GOT3 (cell line): ENCODE data around the gene ASPSCR1.

ENCODE experiments used
- DNase-seq: peaks from one replicate; lab custom pipeline; 2025; ENCODE audit warnings: mixed read lengths; lab: John Stamatoyannopoulos, UW

ASPSCR1 gene

DNA sequence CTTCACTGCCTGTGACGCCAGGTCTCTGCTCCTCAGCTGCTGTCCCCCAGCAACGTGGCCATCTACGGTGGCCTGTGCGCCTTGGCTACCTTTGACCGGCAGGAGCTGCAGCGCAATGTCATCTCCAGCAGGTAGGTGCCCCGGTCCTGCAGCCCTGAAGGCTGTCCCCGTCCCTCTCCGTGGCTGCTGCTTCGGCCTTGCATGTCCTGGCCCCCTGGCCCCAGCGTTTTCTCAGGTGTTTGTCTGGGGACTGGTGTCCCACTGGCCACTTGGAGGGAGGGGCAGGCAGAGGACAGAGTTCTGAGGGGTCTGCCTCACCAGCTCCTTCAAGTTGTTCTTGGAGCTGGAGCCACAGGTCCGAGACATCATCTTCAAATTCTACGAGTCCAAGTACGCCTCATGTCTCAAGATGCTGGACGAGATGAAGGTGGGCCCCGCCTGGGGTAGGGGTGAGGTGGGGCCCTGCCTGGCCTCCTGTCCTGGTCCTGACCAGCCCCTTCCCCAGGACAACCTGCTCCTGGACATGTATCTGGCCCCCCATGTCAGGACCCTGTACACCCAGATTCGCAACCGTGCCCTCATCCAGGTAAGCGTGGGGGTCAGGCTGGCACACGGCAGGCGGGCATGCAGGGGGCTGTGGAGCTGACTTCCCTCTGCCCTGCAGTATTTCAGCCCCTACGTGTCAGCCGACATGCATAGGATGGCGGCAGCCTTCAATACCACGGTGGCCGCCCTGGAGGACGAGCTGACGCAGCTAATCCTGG is 78.7 kb downstream of the ASPSCR1 start:
- DNase-seq: no peak

DNA sequence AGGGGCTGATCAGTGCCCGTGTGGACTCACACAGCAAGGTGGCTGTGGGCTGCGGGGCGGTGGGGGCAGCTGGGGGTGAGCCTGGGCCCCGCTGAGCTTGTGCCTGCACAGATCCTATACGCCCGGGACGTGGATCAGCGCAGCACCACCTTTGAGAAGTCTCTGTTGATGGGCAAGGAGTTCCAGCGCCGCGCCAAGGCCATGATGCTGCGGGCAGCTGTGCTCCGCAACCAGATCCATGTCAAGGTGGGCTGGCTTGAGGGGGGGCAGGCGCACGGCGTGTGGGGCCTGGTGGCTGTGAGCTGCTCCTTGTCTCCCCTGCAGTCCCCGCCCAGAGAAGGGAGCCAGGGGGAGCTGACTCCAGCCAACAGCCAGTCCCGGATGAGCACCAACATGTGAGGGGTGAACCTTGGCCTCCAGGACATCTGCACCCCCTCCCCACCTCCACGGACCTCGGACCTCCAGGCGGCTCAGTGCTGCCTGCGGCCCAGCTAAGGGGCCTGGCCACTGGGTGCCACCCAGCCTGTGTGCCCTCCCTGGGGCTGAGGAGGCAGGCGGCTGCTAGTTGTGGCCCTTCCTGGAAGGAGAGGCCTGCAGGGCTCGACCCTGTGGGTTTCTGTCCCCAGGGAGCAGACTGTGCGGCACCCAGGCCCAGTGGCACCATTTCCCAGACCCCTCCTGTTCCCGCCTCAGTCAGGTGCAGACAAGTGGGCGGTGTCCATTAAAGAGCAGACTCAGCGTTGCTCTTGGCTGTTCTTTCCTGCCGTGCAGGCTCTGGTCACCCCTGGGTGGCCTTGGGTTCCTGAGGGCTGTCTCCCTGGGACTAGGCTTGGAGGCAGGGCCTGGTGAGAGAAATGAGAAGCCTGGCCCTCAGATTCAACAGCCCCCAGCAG is 79.5 kb downstream of the ASPSCR1 start:
- no peak for DNase-seq

DNA sequence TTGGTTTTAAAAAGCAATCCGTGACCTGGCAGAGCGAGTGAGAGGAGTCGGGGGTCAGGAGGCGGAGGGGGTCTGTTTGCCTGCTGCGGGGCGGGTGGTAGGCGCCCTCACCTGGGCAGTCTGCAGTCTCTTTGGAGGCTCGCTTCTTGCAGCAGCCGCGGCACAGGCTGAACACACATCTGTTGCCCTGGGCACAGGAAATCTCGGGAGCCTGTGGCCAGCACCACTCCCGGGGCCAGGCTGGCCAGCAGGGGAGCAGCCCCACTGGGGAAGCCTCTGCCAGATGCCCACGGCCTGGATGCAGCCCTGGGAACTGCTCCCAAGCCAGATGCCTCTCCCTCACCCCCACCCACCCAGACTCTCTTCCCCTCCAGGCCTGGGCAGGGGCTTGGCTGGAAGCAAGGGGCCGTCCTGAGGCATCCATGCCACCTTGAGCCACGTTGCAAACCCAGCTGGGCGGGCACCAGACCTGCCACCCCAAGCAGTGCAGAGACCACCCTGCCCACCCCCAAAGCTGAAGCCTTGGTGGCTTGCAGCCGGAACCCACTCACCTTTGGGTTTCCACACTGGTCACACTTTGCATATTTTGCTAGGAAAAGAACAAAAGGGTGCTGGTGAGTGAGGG is 80.9 kb downstream of the ASPSCR1 start:
- no peak for DNase-seq

DNA sequence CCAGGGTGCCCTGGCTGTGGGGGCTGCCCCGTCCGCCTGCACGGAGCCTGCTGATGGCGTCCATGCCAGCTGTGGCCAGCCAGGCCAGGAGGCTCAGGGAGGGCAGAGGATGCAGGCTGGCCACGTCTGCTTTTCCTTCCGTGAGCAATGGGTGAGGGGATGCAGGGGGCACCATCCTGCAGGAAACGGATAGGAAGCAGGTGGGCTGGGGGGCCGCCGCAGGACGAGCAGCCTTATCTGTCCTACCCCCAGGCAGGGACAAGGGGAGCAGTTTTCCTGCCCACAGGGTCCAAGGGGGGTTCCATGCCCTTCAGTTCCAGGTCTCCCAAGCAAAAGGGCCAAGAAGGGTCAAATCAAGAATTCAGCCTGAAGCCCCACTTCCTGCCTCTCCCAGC is 81.4 kb downstream of the ASPSCR1 start:
- no peak for DNase-seq

DNA sequence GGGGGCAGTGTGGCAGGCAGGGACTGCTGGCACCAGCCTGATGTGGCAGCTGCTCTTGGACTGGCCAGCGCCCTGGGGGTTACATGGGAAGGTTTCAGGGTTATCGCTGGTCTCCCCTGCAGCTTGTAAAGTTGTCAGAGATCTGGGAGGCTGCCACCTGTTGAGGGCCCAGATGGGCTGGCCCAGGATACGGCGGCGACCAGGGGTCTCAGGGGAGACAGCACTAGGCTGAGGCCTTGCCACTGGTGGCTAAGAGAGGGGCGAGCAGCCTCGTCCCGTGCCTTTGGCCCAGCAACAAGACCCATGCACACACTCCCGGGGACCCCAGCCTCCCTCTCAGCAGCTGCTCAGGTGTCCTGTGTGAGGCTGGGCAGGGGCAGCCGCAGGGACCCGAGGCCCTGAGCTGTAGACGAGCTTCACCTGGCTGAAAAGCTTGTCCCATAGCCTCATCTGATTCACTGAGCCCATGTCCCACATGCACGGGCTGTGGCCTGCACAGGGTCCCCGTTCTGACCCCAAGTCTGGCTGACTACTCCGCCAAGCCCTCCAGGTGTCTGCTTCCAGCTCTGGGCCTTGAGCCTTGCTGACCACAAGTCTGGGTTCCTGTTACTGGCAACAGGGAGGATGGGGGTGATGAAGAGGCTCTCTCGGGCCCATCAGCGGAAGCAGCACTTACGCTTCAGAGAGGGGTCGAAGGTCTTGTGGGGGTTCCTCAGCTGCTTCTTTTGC is 82.0 kb downstream of the ASPSCR1 start:
- no peak for DNase-seq

DNA sequence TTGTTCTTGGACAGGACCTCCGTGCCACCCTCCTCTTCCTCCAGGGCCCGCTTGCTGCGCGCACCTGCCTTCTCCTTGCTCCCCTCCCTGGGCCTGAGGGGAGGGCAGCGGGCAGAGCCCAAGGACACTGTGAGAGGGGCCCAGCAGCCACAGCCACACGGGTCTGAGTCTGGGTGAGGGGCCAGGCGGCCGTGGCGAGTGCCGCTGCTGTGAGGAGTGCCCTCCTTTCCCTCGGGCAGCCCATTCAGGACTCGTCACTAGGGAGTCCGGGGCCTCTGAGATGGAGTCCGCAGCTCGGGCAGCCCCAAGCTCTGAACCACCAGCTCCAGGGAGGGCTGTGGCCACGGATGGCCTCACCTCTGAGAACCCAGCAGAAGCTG is 82.6 kb downstream of the ASPSCR1 start:
- no peak for DNase-seq

DNA sequence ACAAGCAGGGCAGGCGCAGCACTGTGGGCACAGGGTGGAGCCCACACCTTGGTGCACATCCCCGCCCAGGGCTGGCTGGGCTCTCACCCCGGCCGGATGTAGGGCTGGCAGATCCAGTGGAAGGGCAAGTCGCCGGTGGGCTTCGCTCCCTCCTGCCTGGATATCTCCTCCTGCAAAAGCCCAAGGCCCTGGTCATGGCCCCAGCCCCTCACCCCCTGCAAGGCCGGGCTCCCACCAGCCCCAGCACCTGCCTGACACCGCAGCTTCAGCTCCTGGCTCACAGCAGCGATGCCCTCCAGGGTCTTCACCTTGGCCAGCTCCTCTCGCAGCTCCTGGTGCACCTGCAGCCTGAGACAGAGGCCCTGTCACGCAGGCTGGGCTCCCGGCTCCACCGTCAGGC is 83.2 kb downstream of the ASPSCR1 start:
- no peak for DNase-seq

DNA sequence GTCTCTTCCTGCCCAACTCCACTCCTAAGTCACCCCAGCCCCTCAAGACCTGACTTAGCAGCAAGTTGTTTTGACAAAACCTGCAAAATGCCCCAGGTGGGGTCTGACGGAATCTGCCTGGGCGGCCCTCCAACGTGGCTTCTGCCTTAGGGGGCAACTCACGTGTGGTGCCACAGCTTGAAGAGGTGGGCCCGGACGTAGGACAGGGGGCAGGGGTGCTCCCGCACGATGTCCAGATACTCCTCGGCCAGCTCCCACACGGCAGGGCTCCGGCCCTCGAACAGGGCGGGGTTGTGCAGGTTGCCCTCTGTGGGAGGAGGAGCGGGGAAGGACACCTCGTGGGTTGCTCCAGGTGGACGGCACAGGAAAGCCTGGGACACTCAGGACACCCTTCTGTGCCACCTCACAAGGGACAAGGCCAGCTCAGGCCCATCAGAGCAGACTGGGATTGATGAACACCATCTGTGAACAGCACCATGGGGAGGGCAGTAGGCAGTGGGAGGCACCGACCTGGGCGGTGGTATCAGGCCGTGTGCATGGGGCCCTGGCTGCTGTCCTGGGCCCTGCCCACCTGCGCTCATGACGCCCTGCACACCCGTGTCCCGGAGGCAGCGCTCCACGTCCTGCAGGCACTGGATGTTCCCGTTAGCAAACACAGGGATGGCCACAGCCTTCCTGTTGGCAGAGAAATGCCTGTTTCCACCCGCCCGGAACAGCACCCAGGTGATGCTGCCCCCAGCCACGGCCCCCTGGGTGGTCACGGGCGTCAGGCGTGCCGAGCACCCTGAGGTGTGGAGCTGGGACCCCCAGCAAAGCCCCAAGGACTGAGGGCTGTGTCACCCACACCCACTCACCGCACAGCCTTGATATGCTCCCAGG is 83.9 kb downstream of the ASPSCR1 start:
- DNase-seq: no peak

DNA sequence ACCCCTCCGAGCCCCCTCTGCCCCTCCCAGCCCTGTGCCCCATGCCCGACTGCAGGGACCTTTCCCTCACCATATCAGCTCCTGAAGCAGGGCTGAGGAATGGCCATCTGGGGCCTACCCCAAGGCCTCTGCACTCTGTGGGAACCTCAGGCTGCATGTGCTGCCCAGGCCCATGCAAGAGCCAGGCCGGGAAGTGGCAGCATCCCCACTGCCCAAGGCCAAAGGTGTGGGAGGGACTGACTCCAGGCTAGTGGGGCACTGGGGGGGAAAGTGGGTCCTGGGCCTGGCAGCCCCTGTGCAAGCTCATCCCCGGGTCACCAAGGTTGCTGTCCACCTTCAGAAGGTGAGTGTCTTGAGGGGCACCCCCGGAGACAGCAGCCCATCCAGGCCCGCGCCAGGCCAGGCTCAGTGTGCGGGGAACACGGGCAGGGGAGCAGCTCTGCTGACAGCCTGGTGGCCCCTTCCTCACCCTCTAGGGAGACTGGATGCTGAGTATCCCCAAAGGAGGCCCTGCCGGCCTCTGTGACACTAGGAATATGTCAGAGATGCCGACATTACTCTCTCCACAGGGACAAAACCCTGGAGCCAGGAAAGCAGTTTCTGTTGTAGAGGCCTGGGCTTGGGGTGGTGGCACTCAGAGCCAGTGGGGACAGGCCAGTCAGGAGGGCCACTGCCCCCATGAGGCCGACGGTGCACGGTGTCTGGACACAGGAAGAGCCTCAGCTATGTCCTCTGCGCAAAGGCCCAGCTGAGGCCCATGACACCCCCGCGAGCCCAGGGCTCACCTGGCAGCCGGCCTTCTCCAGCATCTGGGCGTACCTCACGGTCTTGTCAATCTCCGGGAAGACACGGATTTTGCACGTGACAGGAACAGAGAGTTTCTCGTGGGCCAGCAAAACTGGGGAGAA is 84.9 kb downstream of the ASPSCR1 start:
- DNase-seq: no peak

DNA sequence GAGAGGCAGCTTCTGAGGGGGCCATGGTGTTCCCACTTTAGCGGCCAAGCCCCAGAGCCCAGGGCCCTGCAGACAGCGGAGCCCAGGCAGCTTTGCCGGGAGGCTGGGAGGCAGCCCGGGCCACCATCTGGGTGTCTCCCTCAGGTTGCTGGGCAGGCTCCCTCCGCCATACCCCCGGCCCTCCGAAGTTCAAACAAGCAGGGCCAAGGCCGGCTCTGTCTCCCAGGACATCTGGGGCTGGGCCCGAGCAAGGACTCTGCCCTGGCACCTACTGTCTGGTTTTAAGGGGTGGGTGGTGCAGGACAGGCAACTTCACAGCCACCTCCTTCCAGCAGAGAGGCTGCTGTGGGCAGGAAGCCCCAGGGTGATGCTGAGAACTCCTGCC is 85.5 kb downstream of the ASPSCR1 start:
- DNase-seq: no peak

DNA sequence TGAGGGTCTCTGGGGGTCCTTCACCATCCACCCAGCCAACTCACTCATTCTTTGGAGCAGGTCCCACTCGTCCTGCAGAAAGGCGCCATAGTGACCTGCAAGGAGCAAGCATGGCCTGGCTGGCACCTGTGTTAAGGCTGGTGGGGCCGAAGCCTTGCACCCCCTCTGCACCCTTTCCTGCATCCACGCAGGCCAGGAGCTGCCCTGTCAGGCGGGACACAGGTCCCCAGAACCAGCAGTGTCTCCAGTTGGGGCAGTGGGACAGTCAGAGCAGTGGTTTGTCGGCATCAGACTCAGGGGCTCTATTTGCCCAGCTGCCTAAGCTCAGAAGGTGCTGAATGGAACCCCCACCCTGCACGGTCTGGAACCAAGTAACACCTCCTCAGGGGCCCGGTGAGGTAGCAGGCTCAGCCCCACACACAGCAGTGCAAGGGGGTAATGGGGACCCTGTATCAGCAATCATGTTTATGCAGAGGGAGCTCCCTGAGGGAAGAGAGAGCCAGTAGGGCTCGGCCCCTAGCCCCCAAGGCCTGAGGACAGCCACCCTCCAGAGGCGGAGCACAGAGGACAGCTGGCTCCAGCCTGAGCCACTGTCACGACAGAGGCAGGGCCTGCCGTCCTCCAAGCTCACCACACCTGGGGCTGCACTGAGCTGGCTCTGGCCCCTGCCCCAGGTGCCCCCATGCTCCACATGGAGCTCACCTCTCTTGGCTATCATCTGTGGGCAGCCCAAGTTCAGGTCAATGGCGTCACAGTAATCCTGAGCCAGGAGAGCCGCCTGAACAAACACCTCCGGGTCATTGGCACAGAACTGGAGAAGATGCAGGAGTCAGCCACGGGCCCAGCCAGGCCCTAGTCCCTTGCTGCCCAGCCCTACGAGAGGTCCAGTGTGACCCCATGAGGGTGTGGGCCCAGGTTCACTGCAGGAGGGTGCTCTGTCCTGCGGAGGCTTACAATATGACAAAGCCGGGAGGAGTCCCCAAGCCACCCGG is 86.3 kb downstream of the ASPSCR1 start:
- no peak for DNase-seq

DNA sequence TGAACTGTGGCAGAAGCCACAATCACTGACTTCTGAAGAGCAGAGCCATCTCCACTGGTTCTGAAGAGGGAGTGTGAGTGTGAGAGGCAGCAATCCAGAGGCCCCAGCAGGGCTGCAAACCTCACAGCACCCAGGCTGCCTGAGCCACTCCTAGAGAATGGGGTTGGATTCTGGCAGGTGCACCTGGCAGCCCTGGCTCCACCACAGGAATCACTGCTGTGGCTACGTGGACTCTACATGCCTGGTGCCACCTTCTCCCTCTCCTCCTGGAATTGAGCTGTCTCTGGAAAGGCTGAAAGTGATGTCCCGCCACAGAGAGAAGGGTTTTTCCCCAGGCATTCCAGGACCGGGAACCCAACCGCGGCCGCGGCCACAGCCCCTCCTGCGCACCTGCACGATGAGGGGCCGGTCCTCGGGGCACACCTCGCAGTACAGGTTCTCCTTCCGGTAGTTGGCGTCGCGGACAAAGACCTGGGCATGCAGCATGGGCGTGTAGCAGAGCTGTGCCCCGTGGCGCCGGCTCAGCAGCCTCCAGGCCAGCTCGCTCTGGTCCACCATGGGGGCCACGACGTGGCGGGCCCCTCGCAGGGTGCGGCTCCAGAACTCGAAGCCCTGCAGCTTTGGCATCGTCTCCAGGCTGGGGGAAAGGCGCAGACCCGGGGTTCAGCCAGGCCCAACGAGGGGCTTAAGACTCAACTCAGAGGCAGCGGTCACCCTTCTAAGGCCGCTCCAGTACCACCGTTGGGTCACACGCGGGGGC is 87.2 kb downstream of the ASPSCR1 start:
- no peak for DNase-seq

DNA sequence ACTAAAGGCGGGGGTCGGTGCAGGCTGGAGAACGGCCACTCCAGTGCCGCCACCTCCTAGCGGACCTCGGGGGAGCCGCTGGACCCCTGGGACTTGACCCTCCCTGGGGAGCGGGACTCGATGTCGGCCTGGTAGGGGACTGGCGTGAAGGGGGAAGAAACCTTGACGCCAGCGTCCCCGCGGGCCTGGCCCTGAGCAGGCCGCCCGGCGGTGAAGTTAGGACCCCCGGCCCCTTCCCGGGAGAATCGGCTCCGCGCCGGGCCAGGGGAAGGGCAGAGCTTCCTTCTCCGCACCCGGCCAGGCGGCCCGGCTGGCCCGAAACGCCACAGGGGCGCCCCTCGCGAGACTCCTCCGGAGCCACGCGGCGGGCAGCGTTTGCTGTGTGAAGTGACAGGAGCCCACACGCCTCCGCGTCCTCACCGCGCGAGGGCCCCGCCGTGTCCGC is 87.8 kb downstream of the ASPSCR1 start:
- DNase-seq: no peak

DNA sequence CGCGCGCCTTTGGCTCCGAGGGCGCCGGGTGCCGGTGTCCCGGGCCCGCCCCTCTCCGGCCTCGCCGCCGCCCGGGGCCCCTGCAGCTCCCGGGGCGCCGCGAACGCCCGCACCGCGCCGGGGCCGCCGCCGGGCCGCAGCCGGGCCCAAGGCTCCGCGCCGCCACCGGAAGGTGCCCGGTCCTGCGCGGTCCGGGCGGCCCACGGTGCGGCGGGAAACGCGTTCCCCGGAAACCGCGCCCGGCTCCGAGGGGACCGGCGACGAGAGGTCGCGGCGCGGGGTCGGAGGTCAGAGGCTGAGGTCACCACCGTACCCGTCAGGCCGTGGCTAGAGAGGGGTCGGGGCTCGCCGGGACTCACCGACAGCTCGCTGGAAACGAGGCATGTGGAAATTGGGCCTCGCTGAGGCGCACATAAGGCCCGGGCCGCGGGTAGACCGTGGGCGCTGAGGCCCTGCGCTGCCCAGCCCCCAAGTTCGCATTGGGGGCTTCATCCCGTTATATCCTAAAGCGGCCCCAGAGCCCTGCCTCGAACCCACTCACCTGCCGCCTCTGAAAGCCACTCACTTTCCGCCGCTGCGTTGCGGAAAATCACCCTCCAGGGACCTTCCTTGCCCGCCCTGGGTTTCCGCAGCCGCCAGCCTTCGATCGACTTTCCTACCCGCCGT is 88.3 kb downstream of the ASPSCR1 start, which contains the start of gene DUS1L:
DUS1L (minus strand) TSS at position 167 of the 666 bp plus-strand sequence. CDS start 745 bp downstream, outside the sequence.
- DNase-seq: no peak
